ENCODE measurements around the gene HHAT. TPM values are rescaled to one million over a fixed set of nuclear protein-coding genes. Genes with fewer than 3 reads are reported as not detected.

HHAT gene
- total RNA-seq, 4 donors from 2014 or later = 0.83 to 1.6 (median 1.2) TPM

GRCh38 chr1:210700083-210700482, 371.4 kb downstream of the HHAT start:
- Histone ChIP-seq H3K4me3 (no peak overlapping the region), H3K9me3 (peaks cover 0 to 5% (median 0%) of the 10 kb centered on the region in 4 donors), H3K36me3 (no peaks in the 10 kb centered on the region), H3K4me1 (peaks cover 0 to 7% (median 6%) of the 10 kb centered on the region in 4 donors), H3K27ac (replicated peaks in 1 of 4) (no peak overlapping the region), H3K27me3 (no peaks in the 10 kb centered on the region)
- no peak for TF ChIP-seq POLR2AphosphoS5 (IDR thresholded peaks at IDR 0.05)
- TF ChIP-seq CTCF (IDR thresholded peaks at IDR 0.05) = no peak
- no peak for TF ChIP-seq POLR2A (IDR thresholded peaks at IDR 0.05; ENCODE audit: low read depth)
- TF ChIP-seq EP300 (IDR thresholded peaks at IDR 0.05) = no peak
- 70% methylated on average over 1 of the region's 1 CpG for WGBS
- no peak for DNase-seq (ENCODE audit: extremely low spot score)
- intact Hi-C loops (cut with DNase I) = no loop called here

- Histone ChIP-seq H3K27me3 (no peaks in the 10 kb centered on the region), H3K36me3 (no peaks in the 10 kb centered on the region), H3K4me3 (no peak overlapping the region), H3K4me1 (peaks cover 0 to 7% (median 6%) of the 10 kb centered on the region in 4 donors), H3K9me3 (peaks cover 0 to 5% (median 0%) of the 10 kb centered on the region in 4 donors), H3K27ac (replicated peaks in 1 of 4) (no peak overlapping the region)
- no peak for DNase-seq (ENCODE audit: extremely low spot score)
- WGBS = 40% methylated on average over 2 of the region's 2 CpGs
- intact Hi-C loops (cut with DNase I) = no loop called here
- TF ChIP-seq EP300 (IDR thresholded peaks at IDR 0.05) = no peak
- no peak for TF ChIP-seq POLR2AphosphoS5 (IDR thresholded peaks at IDR 0.05)
- no peak for TF ChIP-seq CTCF (IDR thresholded peaks at IDR 0.05)
- TF ChIP-seq POLR2A (IDR thresholded peaks at IDR 0.05; ENCODE audit: low read depth) = no peak
Measured at GRCh38 chr1:210700511-210700910, 371.8 kb downstream of the HHAT start.

GRCh38 chr1:210702506-210702905, 373.8 kb downstream of the HHAT start:
- 96% methylated on average over 2 of the region's 2 CpGs for WGBS
- TF ChIP-seq POLR2A (IDR thresholded peaks at IDR 0.05; ENCODE audit: low read depth) = no peak
- no peak for TF ChIP-seq CTCF (IDR thresholded peaks at IDR 0.05)
- TF ChIP-seq EP300 (IDR thresholded peaks at IDR 0.05) = no peak
- TF ChIP-seq POLR2AphosphoS5 (IDR thresholded peaks at IDR 0.05) = no peak
- H3K4me3 ChIP-seq = no peak overlapping the region
- no peak overlapping the region for H3K27ac ChIP-seq (replicated peaks in 1 of 4)
- no peak for DNase-seq (ENCODE audit: extremely low spot score)
- H3K36me3 ChIP-seq = no peaks in the 10 kb centered on the region
- H3K4me1 ChIP-seq = peaks cover 0 to 7% (median 6%) of the 10 kb centered on the region in 4 donors
- H3K27me3 ChIP-seq = no peaks in the 10 kb centered on the region
- intact Hi-C loops (cut with DNase I) = no loop called here
- H3K9me3 ChIP-seq = peaks cover 0 to 5% (median 0%) of the 10 kb centered on the region in 4 donors

GRCh38 chr1:210703593-210703992, 374.9 kb downstream of the HHAT start:
- WGBS = 74% methylated on average over 2 of the region's 2 CpGs
- intact Hi-C loops (cut with DNase I) = no loop called here
- DNase-seq (ENCODE audit: extremely low spot score) = no peak
- TF ChIP-seq EP300 (IDR thresholded peaks at IDR 0.05) (no peak), CTCF (IDR thresholded peaks at IDR 0.05) (no peak), POLR2AphosphoS5 (IDR thresholded peaks at IDR 0.05) (no peak), POLR2A (IDR thresholded peaks at IDR 0.05; ENCODE audit: low read depth) (no peak)
- no peaks in the 10 kb centered on the region for H3K36me3 ChIP-seq
- no peaks in the 10 kb centered on the region for H3K27me3 ChIP-seq
- no peak overlapping the region for H3K4me3 ChIP-seq
- H3K9me3 ChIP-seq = peaks cover 0 to 5% (median 0%) of the 10 kb centered on the region in 4 donors
- no peak overlapping the region for H3K27ac ChIP-seq (replicated peaks in 1 of 4)
- peaks cover 0 to 7% (median 6%) of the 10 kb centered on the region in 4 donors for H3K4me1 ChIP-seq

DNA sequence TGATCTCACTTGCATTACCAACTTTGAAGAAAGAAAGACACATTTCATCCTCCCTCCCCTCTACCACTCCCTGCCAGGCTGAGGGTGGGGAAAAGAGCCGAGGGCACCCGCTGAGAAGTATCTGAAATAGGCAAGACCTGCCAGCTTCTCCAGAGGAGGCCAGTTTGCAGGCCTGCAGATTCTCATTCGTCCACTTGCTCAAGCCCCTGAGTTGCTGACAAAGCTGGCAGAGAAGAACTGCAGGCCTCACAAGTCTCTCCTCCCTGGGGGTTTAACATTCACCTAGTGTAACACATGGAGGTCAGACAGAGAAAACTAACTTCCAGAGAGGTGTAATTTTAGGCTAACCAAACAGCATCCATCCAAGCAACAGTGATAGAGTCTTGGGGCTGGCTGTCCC, 376.4 kb downstream of the HHAT start:
- H3K27me3 ChIP-seq = no peaks in the 10 kb centered on the region
- no peak overlapping the region for H3K4me3 ChIP-seq
- no peak overlapping the region for H3K27ac ChIP-seq (replicated peaks in 1 of 4)
- intact Hi-C loops (cut with DNase I) = no loop called here
- peaks cover 0 to 6% (median 6%) of the 10 kb centered on the region in 4 donors for H3K4me1 ChIP-seq
- H3K9me3 ChIP-seq = peaks cover 0 to 5% (median 0%) of the 10 kb centered on the region in 4 donors
- DNase-seq (ENCODE audit: extremely low spot score) = no peak
- H3K36me3 ChIP-seq = no peaks in the 10 kb centered on the region
- WGBS = 80% methylated on average over 3 of the region's 3 CpGs
- TF ChIP-seq CTCF (IDR thresholded peaks at IDR 0.05) = no peak
- TF ChIP-seq POLR2AphosphoS5 (IDR thresholded peaks at IDR 0.05) = no peak
- no peak for TF ChIP-seq POLR2A (IDR thresholded peaks at IDR 0.05; ENCODE audit: low read depth)
- TF ChIP-seq EP300 (IDR thresholded peaks at IDR 0.05) = no peak

All from esophagus muscularis mucosa (tissue), 4 donors.